ENCODE results near the gene BPTF. TPM values are rescaled to one million over a fixed set of nuclear protein-coding genes. Genes with fewer than 3 reads are reported as not detected.

BPTF gene
- total and polyA plus RNA-seq, 2 donors (not counting 1 experiment from before 2014, with no cell fraction given) = 71.9 to 390 TPM

DNA sequence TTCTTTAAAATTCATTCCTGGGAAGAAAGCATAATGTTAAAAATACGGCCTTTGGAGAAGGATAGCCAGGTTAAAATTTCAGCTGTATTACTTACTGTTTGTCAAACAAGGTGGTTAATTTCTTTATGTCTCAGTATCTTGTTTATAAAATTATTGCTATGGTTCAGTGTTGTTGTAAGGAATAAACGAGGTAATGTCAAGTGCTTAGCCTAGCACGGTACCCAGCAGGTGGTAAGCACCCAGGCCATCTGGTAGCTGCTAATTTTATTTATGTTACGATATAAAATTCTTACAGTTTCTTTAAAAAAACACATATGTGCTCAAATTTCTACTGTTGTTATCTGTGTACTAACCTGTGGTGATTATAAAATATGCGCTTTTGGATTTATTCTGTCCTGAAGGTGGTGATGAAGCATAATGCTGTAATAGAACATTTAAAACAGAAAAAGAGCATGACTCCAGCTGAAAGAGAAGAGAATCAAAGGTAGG, 122.1 kb downstream of the BPTF start:
- no peak for TF ChIP-seq EZH2 (IDR thresholded peaks at IDR 0.05; ENCODE audit: borderline replicate concordance, insufficient read depth, low read depth, low read length, poor library complexity, severe bottlenecking)
- TF ChIP-seq, protein P1, sequence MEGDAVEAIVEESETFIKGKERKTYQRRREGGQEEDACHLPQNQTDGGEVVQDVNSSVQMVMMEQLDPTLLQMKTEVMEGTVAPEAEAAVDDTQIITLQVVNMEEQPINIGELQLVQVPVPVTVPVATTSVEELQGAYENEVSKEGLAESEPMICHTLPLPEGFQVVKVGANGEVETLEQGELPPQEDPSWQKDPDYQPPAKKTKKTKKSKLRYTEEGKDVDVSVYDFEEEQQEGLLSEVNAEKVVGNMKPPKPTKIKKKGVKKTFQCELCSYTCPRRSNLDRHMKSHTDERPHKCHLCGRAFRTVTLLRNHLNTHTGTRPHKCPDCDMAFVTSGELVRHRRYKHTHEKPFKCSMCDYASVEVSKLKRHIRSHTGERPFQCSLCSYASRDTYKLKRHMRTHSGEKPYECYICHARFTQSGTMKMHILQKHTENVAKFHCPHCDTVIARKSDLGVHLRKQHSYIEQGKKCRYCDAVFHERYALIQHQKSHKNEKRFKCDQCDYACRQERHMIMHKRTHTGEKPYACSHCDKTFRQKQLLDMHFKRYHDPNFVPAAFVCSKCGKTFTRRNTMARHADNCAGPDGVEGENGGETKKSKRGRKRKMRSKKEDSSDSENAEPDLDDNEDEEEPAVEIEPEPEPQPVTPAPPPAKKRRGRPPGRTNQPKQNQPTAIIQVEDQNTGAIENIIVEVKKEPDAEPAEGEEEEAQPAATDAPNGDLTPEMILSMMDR (IDR thresholded peaks at IDR 0.05) = no peak
- H3K4me3 Mint-ChIP-seq = no peak overlapping the region
- no peaks in the 10 kb centered on the region for H3K4me1 Mint-ChIP-seq
- H3K4me2 ChIP-seq (replicated peaks; ENCODE audit: low read depth, low read length, poor library complexity, severe bottlenecking) = no peak overlapping the region
- H3K9me3 ChIP-seq (ENCODE audit: control extremely low read depth in 1 of 3, control insufficient read depth in 2 of 3, insufficient read depth in 1 of 3, low read length in 2 of 3) = no peaks in the 10 kb centered on the region
- H3K9ac ChIP-seq (ENCODE audit: low read length) = no peak overlapping the region
- H3K4me3 ChIP-seq (ENCODE audit: control extremely low read depth in 1 of 5, extremely low read depth in 1 of 5, insufficient read depth in 1 of 5, low read depth in 2 of 5, low read length in 4 of 5) = no peak overlapping the region
- ChIA-PET CTCF (interaction anchor here (0.6 to 1.7 kb wide), 6 partner anchors 9 to 515 kb away, joined by 3 to 4 read pairs (median 3); no protein-coding TSS in a partner anchor), POLR2A (interaction anchor here (0.6 kb wide), 1 partner anchor 56 kb away, joined by 3 read pairs; no protein-coding TSS in a partner anchor)
- no peaks in the 10 kb centered on the region for H3K79me2 ChIP-seq (ENCODE audit: control insufficient read depth, insufficient read depth, low read length)
- no peak for DNase-seq
- peaks cover 4 to 74% of the 10 kb centered on the region in 2 experiments for H3K36me3 ChIP-seq (replicated peaks in 1 of 2; ENCODE audit: control extremely low read depth in 1 of 2, control insufficient read depth in 1 of 2, extremely low read depth in 1 of 2, insufficient read depth in 2 of 2, low read length in 1 of 2)
- H3K27ac ChIP-seq (ENCODE audit: low read length in 2 of 2) = no peak overlapping the region
- no peak overlapping the region for H3K27ac Mint-ChIP-seq
- no peaks in the 10 kb centered on the region for H4K20me1 ChIP-seq (ENCODE audit: control insufficient read depth, insufficient read depth, low read length, poor library complexity, severe bottlenecking)
- intact Hi-C loops (cut with micrococcal nuclease) = loop anchor here (10.0 kb wide), 1 partner anchor 63 kb away; no protein-coding TSS in a partner anchor
- no peak for ATAC-seq (ENCODE audit: low read depth)
- no peaks in the 10 kb centered on the region for H3K27me3 ChIP-seq (replicated peaks in 1 of 4; ENCODE audit: control extremely low read depth in 1 of 4, control insufficient read depth in 3 of 4, insufficient read depth in 4 of 4, low read length in 3 of 4)
- H3K4me1 ChIP-seq (ENCODE audit: control insufficient read depth in 2 of 2, insufficient read depth in 2 of 2, low read length in 2 of 2) = no peaks in the 10 kb centered on the region
- no peaks in the 10 kb centered on the region for H3K9me3 Mint-ChIP-seq (ENCODE audit: insufficient read depth)
- no peak overlapping the region for H2AFZ ChIP-seq (ENCODE audit: insufficient read depth, low read depth, low read length, poor library complexity, severe bottlenecking)
- no peaks in the 10 kb centered on the region for H3K27me3 Mint-ChIP-seq
- WGBS (ENCODE audit: insufficient coverage) = no CpG with 5 or more reads among the region's 5 CpGs

DNA sequence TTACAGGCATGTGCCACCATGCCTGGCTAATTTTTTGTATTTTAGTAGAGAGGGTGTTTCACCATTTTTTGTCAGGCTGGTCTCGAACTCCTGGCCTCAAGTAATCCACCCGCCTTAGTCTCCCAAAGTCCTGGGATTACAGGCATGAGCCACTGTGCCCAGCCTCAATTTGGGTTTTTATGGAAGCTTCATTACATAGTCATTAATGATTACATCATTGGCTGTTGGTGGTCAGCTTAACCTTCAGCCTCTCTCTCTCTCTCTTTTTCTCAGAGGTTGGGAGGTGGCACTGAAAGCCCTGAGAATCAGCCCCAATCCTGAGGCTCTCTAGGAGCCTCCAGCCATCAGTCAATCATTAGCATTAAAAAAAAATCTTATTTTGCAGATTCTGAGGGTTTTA, 125.6 kb downstream of the BPTF start:
- no peak overlapping the region for H3K27ac Mint-ChIP-seq
- H3K9me3 Mint-ChIP-seq (ENCODE audit: insufficient read depth) = no peaks in the 10 kb centered on the region
- H3K27me3 Mint-ChIP-seq = no peaks in the 10 kb centered on the region
- intact Hi-C loops (cut with micrococcal nuclease) = no loop called here
- POLR2A ChIA-PET = no interaction called here
- H2AFZ ChIP-seq (ENCODE audit: insufficient read depth, low read depth, low read length, poor library complexity, severe bottlenecking) = no peak overlapping the region
- H4K20me1 ChIP-seq (ENCODE audit: control insufficient read depth, insufficient read depth, low read length, poor library complexity, severe bottlenecking) = no peaks in the 10 kb centered on the region
- H3K4me3 Mint-ChIP-seq = no peak overlapping the region
- no peaks in the 10 kb centered on the region for H3K79me2 ChIP-seq (ENCODE audit: control insufficient read depth, insufficient read depth, low read length)
- H3K9ac ChIP-seq (ENCODE audit: low read length) = no peak overlapping the region
- H3K36me3 ChIP-seq (replicated peaks in 1 of 2; ENCODE audit: control extremely low read depth in 1 of 2, control insufficient read depth in 1 of 2, extremely low read depth in 1 of 2, insufficient read depth in 2 of 2, low read length in 1 of 2) = peaks cover 6 to 62% of the 10 kb centered on the region in 2 experiments
- no peaks in the 10 kb centered on the region for H3K9me3 ChIP-seq (ENCODE audit: control extremely low read depth in 1 of 3, control insufficient read depth in 2 of 3, insufficient read depth in 1 of 3, low read length in 2 of 3)
- TF ChIP-seq EZH2 (IDR thresholded peaks at IDR 0.05; ENCODE audit: borderline replicate concordance, insufficient read depth, low read depth, low read length, poor library complexity, severe bottlenecking) = no peak
- TF ChIP-seq, protein P1 (IDR thresholded peaks at IDR 0.05) = no peak
- H3K4me1 Mint-ChIP-seq = no peaks in the 10 kb centered on the region
- 100% methylated on average over 1 of the region's 2 CpGs for WGBS (ENCODE audit: insufficient coverage)
- CTCF ChIA-PET = interaction anchor here (0.8 kb wide), 1 partner anchor 13 kb away, joined by 3 read pairs; no protein-coding TSS in a partner anchor
- no peak for ATAC-seq (ENCODE audit: low read depth)
- H3K4me2 ChIP-seq (replicated peaks; ENCODE audit: low read depth, low read length, poor library complexity, severe bottlenecking) = no peak overlapping the region
- no peak overlapping the region for H3K4me3 ChIP-seq (ENCODE audit: control extremely low read depth in 1 of 5, extremely low read depth in 1 of 5, insufficient read depth in 1 of 5, low read depth in 2 of 5, low read length in 4 of 5)
- no peak for DNase-seq
- no peaks in the 10 kb centered on the region for H3K4me1 ChIP-seq (ENCODE audit: control insufficient read depth in 2 of 2, insufficient read depth in 2 of 2, low read length in 2 of 2)
- H3K27me3 ChIP-seq (replicated peaks in 1 of 4; ENCODE audit: control extremely low read depth in 1 of 4, control insufficient read depth in 3 of 4, insufficient read depth in 4 of 4, low read length in 3 of 4) = no peaks in the 10 kb centered on the region
- no peak overlapping the region for H3K27ac ChIP-seq (ENCODE audit: low read length in 2 of 2)

Measured in B cell (primary cell).